Loucy (cell line): ENCODE data around the gene AQP6.
A peak's percentile ranks its signal among the peaks of the same experiment; 100 is the strongest.

Experiments used
- H2AFZ ChIP-seq: fragments of 200-600 bp; sonication (generic); 2 replicates; pipeline ENCODE4 v1.6.0; 2016; ENCODE audit warnings: antibody characterized with exemption, mild to moderate bottlenecking, low read length, moderate library complexity
- H3F3A ChIP-seq: fragments of 200-600 bp; 2 replicates; pipeline ENCODE4 v1.6.0; 2016; ENCODE audit warnings: antibody characterized with exemption, low read depth, mild to moderate bottlenecking
- H3K27me3 ChIP-seq: fragments of 200-600 bp; sonication (generic); 2 replicates; pipeline ENCODE4 v1.6.1; 2014; ENCODE audit warnings: low read length, mild to moderate bottlenecking; ENCODE audit not compliant: insufficient read depth, poor library complexity, severe bottlenecking
- H3K36me3 ChIP-seq: fragments of 200-600 bp; sonication (generic); 2 replicates; pipeline ENCODE4 v1.6.1; 2016; ENCODE audit warnings: low read length; ENCODE audit not compliant: insufficient read depth
- H3K4me1 ChIP-seq: fragments of 200-600 bp; sonication (generic); 2 replicates; pipeline ENCODE4 v1.5.1; 2014; ENCODE audit warnings: low read length, mild to moderate bottlenecking; ENCODE audit not compliant: insufficient read depth, poor library complexity, severe bottlenecking
- H3K4me2 ChIP-seq: fragments of 200-600 bp; sonication (generic); 2 replicates; pipeline ENCODE4 v1.6.0; 2014; ENCODE audit warnings: antibody characterized with exemption, low read length, low read depth, mild to moderate bottlenecking; ENCODE audit not compliant: poor library complexity, severe bottlenecking
- H3K4me3 ChIP-seq: fragments of 200-600 bp; sonication (generic); 2 replicates; pipeline ENCODE4 v1.5.1; 2014; ENCODE audit warnings: low read length, mild to moderate bottlenecking, mixed read lengths; ENCODE audit not compliant: poor library complexity, severe bottlenecking
- H3K79me2 ChIP-seq: fragments of 200-600 bp; sonication (generic); 2 replicates; pipeline ENCODE4 v1.6.1; 2014; ENCODE audit warnings: low read length; ENCODE audit not compliant: insufficient read depth
- H3K9ac ChIP-seq: fragments of 200-600 bp; sonication (generic); 2 replicates; pipeline ENCODE4 v1.6.0; 2014; ENCODE audit warnings: mild to moderate bottlenecking, low read depth, low read length, moderate library complexity; ENCODE audit not compliant: poor library complexity, severe bottlenecking
- H3K9me2 ChIP-seq: fragments of 200-600 bp; sonication (generic); replicated peaks from 2 replicates; pipeline ENCODE4 v1.6.1; 2016; ENCODE audit warnings: low read depth, low read length, mixed read lengths
- H3K9me3 ChIP-seq: fragments of 200-600 bp; sonication (generic); 2 replicates; pipeline ENCODE4 v1.6.1; 2014; ENCODE audit warnings: mild to moderate bottlenecking, antibody characterized with exemption, low read length, low read depth; ENCODE audit not compliant: insufficient read depth
- H4K20me1 ChIP-seq: fragments of 200-600 bp; sonication (generic); 2 replicates; pipeline ENCODE4 v1.6.0; 2014; ENCODE audit warnings: antibody characterized with exemption, low read length, mild to moderate bottlenecking; ENCODE audit not compliant: insufficient read depth, poor library complexity, severe bottlenecking
- EZH2phosphoT487 ChIP-seq: fragments of 200-600 bp; IDR thresholded peaks from 2 replicates; pipeline ENCODE4 v1.6.1; 2018; ENCODE audit warnings: antibody characterized with exemption, mild to moderate bottlenecking, moderate library complexity, borderline replicate concordance
- TF ChIP-seq, protein P1 (sequence below): fragments of 200-600 bp; sonication (generic); conservative IDR thresholded peaks from 2 replicates; pipeline ENCODE4 v1.5.1; 2014; ENCODE audit warnings: mild to moderate bottlenecking, antibody characterized with exemption, low read length

AQP6 gene

DNA sequence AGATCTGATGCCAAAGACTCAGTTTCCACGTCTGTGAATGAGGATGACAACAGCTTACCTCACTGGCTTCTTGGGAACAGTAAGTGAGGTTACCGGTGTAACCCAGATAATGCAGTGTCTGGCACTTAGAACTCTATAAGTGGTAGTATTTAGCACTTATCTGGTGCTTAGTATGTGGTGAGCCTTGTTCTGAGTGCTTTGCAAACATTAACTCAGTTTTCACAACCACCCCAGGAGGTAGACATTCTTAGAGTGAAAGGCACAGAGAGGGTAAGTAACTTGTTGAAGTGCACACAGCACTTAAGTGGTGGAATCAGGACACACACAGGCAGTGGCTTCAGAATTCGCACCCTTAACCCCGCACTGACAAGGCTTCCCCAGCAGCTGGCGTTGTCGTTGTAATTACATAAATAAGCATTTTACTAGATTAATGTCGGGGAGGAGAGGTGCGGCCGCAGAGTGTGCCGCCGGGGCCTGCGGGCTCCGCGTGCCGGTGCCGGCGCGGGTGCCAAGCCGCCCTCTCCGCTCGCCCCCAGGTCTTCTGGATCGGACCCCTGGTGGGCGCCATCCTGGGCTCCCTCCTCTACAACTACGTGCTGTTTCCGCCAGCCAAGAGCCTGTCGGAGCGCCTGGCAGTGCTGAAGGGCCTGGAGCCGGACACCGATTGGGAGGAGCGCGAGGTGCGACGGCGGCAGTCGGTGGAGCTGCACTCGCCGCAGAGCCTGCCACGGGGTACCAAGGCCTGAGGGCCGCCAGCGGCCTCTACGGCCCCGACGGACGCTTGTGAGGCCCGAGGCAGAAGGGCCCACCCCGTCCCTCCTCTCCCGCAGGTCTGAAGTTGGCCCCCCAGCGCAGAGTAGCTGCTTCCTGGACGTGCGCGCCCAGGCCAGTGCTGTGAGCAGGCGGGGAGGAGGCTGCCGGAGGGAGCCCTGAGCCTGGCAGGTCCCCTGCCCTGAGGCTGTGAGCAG, 17.6 kb upstream of the AQP6 start:
- no peak overlapping the region for H3K4me3 ChIP-seq
- H3K36me3 ChIP-seq = no peaks in the 10 kb centered on the region
- no peaks in the 10 kb centered on the region for H4K20me1 ChIP-seq
- no peaks in the 10 kb centered on the region for H3K9me3 ChIP-seq
- H3K4me2 ChIP-seq = peak overlapping the region; percentile 54
- peaks cover 81% of the 10 kb centered on the region for H3K4me1 ChIP-seq
- peak overlapping the region; percentile 26 for H3K9ac ChIP-seq
- no peak overlapping the region for H2AFZ ChIP-seq
- H3K79me2 ChIP-seq = no peaks in the 10 kb centered on the region
- TF ChIP-seq, protein P1, sequence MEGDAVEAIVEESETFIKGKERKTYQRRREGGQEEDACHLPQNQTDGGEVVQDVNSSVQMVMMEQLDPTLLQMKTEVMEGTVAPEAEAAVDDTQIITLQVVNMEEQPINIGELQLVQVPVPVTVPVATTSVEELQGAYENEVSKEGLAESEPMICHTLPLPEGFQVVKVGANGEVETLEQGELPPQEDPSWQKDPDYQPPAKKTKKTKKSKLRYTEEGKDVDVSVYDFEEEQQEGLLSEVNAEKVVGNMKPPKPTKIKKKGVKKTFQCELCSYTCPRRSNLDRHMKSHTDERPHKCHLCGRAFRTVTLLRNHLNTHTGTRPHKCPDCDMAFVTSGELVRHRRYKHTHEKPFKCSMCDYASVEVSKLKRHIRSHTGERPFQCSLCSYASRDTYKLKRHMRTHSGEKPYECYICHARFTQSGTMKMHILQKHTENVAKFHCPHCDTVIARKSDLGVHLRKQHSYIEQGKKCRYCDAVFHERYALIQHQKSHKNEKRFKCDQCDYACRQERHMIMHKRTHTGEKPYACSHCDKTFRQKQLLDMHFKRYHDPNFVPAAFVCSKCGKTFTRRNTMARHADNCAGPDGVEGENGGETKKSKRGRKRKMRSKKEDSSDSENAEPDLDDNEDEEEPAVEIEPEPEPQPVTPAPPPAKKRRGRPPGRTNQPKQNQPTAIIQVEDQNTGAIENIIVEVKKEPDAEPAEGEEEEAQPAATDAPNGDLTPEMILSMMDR = no peak
- TF ChIP-seq EZH2phosphoT487 = no peak
- no peaks in the 10 kb centered on the region for H3K9me2 ChIP-seq
- no peaks in the 10 kb centered on the region for H3K27me3 ChIP-seq
- H3F3A ChIP-seq = 0 out of 2 replicates have a peak, but pooled peaks cover 3% of the 10 kb centered on the region

DNA sequence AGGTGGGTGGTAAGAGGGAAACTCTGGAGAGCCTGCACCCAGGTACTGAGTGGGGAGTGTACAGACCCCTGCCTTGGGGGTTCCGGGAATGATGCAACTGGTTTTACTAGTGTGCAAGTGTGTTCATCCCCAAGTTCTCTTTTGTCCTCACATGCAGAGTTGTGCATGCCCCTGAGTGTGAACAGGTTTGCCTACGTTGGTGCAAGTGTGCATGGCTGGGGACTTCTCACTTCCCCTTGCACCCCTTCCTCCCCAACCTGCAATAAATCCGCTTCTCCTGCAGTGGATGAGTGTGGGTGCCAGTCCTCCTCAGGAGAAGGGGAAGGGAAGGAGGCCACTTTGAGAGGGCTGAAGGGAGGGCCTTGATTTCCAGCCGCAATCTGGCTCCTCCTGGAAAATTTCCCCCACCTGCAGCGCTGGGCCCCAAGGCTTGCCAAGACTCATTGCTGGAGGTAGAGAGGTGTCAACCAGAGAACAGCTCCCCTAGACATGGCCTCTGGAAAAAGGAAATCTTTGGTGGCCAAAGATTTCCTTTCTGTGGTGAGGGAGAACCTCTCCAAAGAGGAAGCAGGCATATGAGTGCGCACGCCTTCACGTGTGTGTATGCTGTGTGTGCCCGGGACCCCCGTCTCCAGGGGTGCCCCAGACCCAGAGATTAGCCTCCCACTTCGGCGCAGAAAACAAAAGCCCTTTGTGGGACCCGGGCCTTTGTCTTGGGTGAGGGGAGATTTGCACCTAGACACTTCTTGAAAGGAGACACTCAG, 16.7 kb upstream of the AQP6 start:
- no peaks in the 10 kb centered on the region for H3K9me3 ChIP-seq
- no peak for TF ChIP-seq EZH2phosphoT487
- TF ChIP-seq, protein P1 = no peak
- H3K27me3 ChIP-seq = no peaks in the 10 kb centered on the region
- H3K4me3 ChIP-seq = no peak overlapping the region
- H2AFZ ChIP-seq = no peak overlapping the region
- peaks cover 88% of the 10 kb centered on the region for H3K4me1 ChIP-seq
- H3K4me2 ChIP-seq = peak overlapping the region; percentile 54
- H3K79me2 ChIP-seq = no peaks in the 10 kb centered on the region
- H3F3A ChIP-seq = 0 out of 2 replicates have a peak, but pooled peaks cover 3% of the 10 kb centered on the region
- H3K9me2 ChIP-seq = no peaks in the 10 kb centered on the region
- peak overlapping the region; percentile 26 for H3K9ac ChIP-seq
- no peaks in the 10 kb centered on the region for H3K36me3 ChIP-seq
- no peaks in the 10 kb centered on the region for H4K20me1 ChIP-seq

DNA sequence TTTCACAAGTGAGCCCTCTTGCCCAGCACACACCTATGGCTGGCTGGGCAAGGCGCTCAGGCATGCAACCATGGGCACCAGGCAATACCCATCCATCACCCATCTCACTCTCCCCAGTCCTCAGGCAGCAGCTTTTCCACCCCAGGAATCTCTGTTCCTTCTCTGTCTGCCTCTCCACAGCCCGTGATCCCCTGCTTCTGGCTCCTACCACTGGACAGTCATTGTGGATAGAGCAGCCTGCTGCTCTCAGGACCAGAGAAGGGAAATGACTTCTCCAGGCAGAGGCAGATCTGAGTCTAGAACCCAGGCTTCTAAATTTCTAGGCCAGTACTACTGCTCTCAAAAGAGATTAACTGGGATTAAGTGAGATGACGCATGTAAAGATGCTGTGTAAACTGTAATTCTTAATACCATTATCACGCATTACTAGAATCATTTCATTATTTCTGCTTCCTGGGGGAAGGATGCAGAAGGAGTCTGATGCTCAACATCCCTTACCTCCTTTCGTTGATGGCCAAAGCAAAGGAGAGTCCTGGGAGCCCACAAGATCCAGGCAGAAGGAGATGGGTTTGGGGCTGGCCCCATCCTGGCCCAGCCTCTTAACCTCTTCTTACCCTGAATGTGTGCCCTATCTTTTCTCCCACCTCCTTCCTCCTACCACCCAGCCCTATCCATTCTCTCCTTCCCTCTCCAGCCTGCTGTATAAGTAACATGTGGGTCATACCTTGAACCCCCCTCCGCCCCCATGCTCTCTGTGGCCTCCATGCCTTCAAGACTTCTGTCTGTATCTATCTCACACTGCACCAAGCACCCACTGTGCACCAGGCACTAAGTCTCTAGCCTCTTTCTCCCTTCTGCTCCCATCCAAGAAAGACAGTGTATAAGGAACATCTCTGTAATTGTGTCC, 15.8 kb upstream of the AQP6 start:
- Histone ChIP-seq H3F3A (0 out of 2 replicates have a peak, but pooled peaks cover 3% of the 10 kb centered on the region), H3K79me2 (0 out of 2 replicates have a peak, but pooled peaks cover 1% of the 10 kb centered on the region), H3K4me1 (peaks cover 80% of the 10 kb centered on the region), H3K9me3 (no peaks in the 10 kb centered on the region), H4K20me1 (no peaks in the 10 kb centered on the region), H3K9me2 (no peaks in the 10 kb centered on the region), H3K27me3 (no peaks in the 10 kb centered on the region), H2AFZ (no peak overlapping the region), H3K9ac (peak overlapping the region; percentile 26), H3K4me3 (no peak overlapping the region), H3K36me3 (no peaks in the 10 kb centered on the region), H3K4me2 (peak overlapping the region; percentile 54)
- TF ChIP-seq EZH2phosphoT487 = no peak
- TF ChIP-seq, protein P1 = no peak
